T-helper 1 cell treated with Interleukin-12 subunit alpha and Interleukin-12 subunit beta and Interleukin-4 antibody, amounts not matched to agents 30 ng/mL and 1 ng/mL, for 36 hours (primary cell): ENCODE data around the gene AKR1B15. TPM values are rescaled to one million over a fixed set of nuclear protein-coding genes. Genes with fewer than 3 reads are reported as not detected.

Experiments used
- intact Hi-C: fragments of 100-400 bp; cut with micrococcal nuclease; formaldehyde crosslinking; loops from one replicate; pipeline ENCODE4 v1.15.1; 2024
- total RNA-seq: library from RNA; stranded (reverse); gene quantifications from 2 replicates; pipeline ENCODE4 v1.2.3, GENCODE V29; 2022

AKR1B15 gene
- total RNA-seq, 1 donor from 2014 or later, result not detected

DNA sequence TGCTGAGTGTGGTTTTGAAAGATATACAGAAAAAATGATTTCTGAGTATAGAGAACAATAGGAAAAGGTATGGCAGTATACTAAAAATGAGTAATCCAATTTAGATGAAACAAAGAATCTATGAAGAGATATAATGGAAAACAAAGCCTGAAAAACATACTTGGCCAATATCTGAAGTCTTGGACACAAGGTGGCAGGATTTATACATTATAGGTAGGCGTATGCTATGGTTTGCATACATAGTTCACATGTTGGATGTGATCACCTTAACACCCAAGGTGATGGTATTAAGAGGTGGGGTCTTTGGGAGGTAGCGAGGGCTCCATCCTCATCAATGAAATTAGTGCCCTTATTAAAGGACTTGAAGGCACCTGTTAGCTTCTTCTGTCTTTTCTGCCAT lies 63.3 kb downstream of the AKR1B15 start:
- intact Hi-C loops, result loop anchor here (1.0 to 5.0 kb wide), 2 partner anchors 140 to 342 kb away; no protein-coding TSS in a partner anchor

DNA sequence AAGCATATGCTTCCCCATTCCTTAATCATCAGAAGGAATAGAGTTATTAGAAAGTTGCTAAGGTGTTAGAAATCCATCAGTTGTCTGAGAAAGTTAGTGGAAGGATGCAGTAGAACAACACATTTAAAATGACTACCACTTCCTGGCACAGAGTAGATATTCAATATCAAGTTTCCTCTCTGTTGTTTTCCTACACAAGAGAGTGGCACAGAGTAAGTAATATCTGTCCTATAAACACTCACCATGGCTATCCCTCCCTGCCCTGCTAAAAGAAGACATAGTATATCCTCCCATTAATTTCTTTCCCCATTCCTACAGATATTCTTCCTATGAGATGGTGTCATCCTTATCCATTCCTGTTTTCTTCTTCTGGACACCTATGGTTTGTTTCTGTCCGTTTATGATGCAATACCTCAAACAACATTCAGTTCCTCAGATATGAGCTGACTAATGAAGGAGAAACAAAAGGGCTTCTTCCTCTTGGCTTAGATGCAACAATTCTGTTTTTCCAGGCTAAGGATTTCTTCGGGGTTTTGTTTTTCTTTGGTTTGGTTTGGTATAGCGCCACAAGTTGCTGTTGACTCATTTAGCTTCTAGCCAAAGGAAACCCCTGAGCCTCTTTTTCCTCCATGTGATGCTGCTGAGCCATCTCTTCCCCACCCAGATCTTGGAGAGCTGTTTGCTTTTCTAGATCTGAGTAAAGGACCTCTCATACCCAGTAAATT lies 64.9 kb downstream of the AKR1B15 start:
- intact Hi-C loops, result loop anchor here (5.0 kb wide), 1 partner anchor 139 kb away; no protein-coding TSS in a partner anchor

DNA sequence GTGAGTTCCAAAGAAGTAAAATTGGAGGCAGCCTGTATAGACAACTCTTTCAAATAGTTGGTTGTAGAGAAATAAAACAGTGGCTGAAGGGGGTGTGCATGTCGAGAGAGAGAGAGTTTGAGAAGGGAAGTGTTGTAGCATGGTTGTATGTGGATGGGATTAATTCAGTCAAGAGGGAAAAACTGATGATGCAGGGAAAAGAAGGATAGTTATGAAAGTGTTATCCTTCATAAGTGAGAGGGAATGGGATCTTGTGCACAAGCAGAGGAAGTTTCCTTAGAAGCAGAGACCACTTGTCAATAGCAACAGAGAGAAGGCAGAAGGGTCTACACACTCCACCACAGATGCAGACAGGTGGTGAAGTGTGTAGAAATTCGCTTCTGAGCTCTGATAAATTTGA lies 67.7 kb downstream of the AKR1B15 start:
- intact Hi-C loops, result no loop called here

DNA sequence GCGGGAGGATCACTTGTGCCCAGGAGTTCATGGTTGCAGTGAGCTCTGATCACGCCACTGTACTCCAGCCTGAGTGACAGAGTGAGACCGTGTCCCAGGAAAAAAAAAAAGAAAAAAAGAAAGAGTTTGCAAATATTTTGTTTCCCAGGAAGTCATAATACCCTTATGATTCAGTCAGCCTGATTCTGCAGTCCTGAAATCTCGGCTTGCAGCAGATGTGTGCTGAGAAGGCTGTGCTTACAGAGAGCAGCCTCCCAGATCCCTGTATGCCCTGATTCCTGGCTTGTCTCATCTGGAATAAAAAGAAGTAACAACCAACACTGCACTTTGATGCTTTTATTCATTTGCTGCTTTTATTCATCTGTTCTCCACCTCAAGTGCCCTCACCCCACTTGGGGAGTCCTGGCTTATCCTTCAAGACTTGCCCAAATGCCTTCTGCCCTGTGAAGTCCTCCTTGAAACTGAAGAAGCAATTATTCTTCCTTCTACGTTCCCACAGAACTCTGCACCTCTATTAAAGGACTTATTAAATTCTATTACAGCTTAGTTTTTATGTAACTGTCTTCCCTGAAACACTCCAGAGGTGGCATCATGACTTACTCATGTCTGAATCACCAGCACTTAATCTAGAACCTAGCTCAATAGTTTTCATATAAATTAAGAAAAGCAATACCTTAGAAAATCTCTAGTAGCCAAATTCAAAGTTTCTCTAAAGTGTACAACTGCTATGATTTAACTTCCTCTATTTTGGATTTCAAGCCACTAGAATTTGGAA lies 70.0 kb downstream of the AKR1B15 start:
- intact Hi-C loops, result no loop called here

GRCh38 chr7:134619627-134620331 lies 70.9 kb downstream of the AKR1B15 start:
- intact Hi-C loops, result no loop called here

- intact Hi-C loops, result no loop called here
Observed at GRCh38 chr7:134622303-134622995, 73.5 kb downstream of the AKR1B15 start.

- intact Hi-C loops, result no loop called here
Observed at GRCh38 chr7:134623193-134623592, 74.3 kb downstream of the AKR1B15 start.

DNA sequence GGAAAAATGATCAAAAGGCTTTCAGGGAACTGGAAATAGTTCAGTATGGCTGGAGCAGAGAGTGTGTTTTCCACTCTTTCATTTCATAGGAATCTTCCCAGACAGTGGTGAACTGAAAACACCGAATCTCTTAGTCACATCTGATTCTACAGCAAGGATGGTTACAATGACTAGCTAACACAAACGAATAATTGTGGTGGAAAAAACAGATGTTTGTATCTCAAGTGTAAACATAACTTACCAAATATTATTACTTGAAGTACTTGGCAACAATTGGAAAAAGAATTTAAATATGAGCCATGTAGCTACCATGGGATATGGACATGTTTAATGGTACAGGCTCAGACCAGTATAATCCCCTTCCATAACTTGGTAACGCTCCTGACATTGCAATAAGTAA lies 76.6 kb downstream of the AKR1B15 start:
- intact Hi-C loops, result no loop called here

- intact Hi-C loops, result no loop called here
Observed at GRCh38 chr7:134627109-134627774, 78.3 kb downstream of the AKR1B15 start.

DNA sequence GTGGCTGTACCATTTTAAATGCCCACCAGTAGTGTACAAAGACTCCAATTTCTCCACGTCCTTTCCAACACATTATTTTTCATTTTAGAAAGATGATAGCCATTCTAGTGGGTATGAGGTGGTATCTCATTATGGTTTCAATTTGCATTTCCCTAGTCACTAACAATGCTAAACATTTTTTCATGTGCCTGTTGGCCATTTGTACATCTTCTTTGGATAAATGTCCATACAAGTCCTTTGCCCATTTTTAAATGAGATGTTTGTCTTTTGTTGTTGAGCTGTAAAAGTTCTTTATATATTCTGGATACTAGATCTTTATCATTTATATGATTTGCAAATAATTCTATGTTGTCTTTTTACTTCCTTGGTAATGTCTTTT lies 78.9 kb downstream of the AKR1B15 start:
- intact Hi-C loops, result no loop called here

DNA sequence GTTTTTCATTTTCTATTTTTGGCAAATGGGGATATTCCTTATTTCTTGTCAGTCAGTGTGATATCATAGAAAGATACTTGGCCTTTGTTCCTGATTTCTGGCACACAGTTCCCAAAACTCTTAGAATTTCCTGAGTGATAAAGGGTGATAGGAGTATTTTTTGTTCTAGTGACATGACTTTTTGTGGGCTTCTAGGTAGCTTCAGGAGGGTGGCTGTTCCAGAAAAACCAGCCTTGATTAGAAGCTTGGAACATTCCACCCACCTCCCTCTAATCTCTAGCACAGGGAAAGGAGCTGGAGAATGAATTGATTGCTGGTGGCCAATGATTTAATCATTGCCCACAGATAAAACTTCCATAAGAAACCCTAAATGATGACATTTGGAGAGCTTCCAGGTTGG lies 80.5 kb downstream of the AKR1B15 start:
- intact Hi-C loops, result no loop called here

Other genes starting within 250 kb of the AKR1B15 start
- gene SLC35B4, start 232.2 kb upstream of the AKR1B15 start, total RNA-seq, result 16.6 and 22.3 TPM in 2 replicates
- gene AKR1B1, start 90.0 kb upstream of the AKR1B15 start, total RNA-seq, result 104 and 107 TPM in 2 replicates
- gene AKR1B10, start 21.5 kb upstream of the AKR1B15 start, total RNA-seq, result not detected in 2 replicates
- gene BPGM, start 97.7 kb downstream of the AKR1B15 start, total RNA-seq, result 23.7 and 26.1 TPM in 2 replicates
- gene CALD1, start 230.5 kb downstream of the AKR1B15 start, total RNA-seq, result 1.0 and 1.3 TPM in 2 replicates